ENCODE data around the gene THEMIS.
"Not testable (repeated sequence)": the region's sequence is repeated elsewhere in the genome, so short reads cannot be mapped to it uniquely, and the experiment has no call there.

Gene THEMIS

DNA sequence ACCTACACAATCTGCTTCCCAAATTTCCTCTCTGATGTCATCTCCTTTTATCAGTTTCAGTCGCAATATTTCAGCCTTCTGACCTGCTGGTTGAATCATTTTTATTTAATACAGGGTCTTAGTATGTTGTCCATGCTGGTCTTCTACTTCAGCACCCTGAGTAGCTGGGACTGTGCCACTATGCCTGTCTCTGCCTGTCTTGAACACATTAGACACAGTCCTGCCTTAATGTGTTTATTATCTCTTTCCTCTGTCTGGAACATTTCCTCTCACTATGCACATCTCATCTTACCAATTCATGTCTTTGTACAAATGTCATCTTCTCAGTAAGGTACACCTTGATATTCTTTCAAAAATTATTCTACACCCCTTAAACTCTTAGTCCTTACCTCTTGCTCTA is 106.5 kb downstream of the THEMIS start:
- no peak for DNase-seq (ENCODE audit: low read depth)

- no peak for DNase-seq (ENCODE audit: low read depth)
These were observed 107.5 kb downstream of the THEMIS start for GRCh38 chr6:127793396-127793795.

GRCh38 chr6:127792616-127793015 is 108.2 kb downstream of the THEMIS start:
- no peak for DNase-seq (ENCODE audit: low read depth)

GRCh38 chr6:127791779-127792528 is 108.9 kb downstream of the THEMIS start:
- DNase-seq (ENCODE audit: low read depth) = no peak

DNA sequence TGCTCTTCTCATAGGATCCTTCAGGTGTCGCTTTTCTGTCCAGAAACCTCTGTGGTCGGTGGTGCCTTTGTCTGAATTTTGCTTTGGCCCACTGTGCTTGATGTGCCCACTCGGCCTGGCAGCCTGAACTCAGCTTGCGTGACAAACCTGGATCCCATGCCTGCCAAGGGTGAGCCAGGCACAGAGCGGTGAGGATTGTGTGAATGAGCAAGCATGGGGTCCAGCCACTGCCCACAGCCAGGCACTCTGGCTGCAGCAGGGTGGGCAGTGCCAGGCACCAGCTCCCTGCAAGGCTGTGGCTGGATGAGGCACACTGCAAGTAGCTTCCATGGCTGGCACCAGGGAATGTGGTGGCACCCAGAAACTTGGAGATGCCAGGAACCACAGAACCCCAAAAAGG is 110.3 kb downstream of the THEMIS start:
- no peak for DNase-seq (ENCODE audit: low read depth)

DNA sequence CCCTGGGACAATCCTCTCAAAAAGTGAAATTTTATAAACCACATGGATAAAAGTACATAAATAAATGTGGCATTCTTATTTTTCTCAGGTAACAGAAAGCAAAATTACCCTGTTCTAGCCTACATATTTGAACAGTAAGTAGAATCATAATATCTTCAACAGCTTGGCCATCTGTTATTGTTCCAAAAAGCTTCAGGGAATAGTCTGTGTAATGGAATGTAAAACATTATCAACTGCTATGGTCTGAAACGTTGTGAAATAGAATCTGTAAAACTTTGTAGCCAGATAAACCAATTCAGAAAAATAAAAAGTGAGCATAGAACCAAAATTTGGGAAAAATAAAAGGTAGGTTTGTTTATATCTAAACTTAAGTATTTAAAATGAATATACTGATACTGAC is 114.7 kb downstream of the THEMIS start:
- peak; percentile 4 for DNase-seq (ENCODE audit: low read depth)

- no peak for DNase-seq (ENCODE audit: low read depth)
These were observed 116.4 kb downstream of the THEMIS start for GRCh38 chr6:127784468-127784867.

GRCh38 chr6:127781636-127782272 is 119.1 kb downstream of the THEMIS start:
- not testable (repeated sequence) for DNase-seq (ENCODE audit: low read depth)

DNA sequence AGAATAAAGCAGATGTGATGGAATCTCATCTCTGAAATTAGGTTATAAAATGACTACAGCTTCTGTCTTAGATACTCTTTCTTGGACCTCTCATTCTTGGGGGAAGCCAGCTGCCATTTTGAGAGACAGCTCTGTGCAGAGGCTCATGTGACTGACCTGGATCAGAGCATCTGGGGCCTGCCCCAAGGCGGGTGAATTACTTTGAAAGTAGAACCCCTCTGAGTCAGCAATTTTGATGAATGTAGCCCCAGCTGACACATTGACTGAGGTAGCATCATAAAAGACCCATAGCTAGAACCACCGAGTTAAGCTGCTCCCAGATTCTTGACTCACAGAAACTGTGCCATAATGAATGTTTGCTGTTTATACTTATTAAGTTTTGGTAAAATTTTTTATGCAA is 124.5 kb downstream of the THEMIS start:
- DNase-seq (ENCODE audit: low read depth) = no peak

- no peak for DNase-seq (ENCODE audit: low read depth)
These were observed 125.5 kb downstream of the THEMIS start for GRCh38 chr6:127775371-127775770.

- no peak for DNase-seq (ENCODE audit: low read depth)
These were observed 132.1 kb downstream of the THEMIS start for GRCh38 chr6:127768745-127769144.

- no peak for DNase-seq (ENCODE audit: low read depth)
These were observed 132.6 kb downstream of the THEMIS start for GRCh38 chr6:127768223-127768622.

DNA sequence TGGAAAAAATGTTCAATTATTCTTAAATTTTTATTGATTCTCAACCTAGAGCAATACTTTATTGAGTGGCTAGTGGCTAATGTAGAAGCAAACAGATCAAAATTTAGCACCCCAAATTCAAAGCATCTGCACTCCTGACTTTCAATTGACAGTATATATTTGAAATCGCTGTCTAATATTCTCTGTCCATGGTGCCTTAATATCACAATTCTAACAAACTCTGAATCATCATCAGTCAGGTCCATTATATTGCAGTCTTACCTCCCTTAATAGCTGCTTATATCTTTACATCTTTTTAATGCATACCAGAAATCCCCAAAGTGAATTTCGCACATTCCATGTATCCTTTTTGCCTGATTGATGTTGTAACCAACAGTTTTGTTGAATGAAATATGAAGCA is 134.9 kb downstream of the THEMIS start:
- DNase-seq (ENCODE audit: low read depth) = no peak

DNA sequence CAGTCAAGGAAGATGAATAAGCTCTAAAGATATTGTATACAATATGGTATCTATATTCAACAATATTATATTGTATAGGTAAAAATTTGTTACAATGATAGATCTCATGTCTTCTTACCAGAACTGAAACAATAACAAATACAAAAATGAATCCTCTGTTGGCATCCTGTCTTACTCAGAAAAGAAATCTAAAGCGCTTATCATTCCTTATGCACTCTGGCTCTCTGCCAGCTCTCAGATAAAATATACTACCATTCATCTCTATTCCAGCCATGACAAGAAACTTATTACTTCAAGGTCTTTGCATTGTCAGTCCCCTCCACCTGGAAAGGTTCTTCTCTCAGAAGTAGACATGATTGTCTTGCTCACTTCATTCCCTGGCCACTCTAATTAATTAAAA is 138.6 kb downstream of the THEMIS start:
- no peak for DNase-seq (ENCODE audit: low read depth)

GRCh38 chr6:127761084-127761483 is 139.8 kb downstream of the THEMIS start:
- DNase-seq (ENCODE audit: low read depth) = no peak

- no peak for DNase-seq (ENCODE audit: low read depth)
These were observed 151.8 kb downstream of the THEMIS start for GRCh38 chr6:127749095-127749494.

DNA sequence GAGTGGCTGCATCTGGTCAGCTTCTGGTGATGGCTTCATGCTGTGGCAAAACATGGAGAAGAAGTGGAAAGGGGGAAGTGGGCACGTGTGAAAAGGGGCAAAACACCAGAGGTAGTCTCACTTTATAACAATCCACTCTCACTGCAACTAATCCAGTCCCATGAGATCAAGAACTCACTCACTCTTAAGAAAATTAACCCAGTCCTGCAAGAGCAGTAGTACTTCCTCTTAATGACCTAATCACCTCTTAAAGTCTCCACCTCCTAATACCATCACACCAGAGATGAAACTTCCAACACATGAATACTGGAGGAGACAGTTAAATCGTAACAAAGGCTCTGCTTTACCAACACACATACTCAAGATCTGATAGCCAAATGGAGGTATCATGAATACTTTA is 152.6 kb downstream of the THEMIS start:
- DNase-seq (ENCODE audit: low read depth) = no peak

GRCh38 chr6:127738423-127738822 is 162.4 kb downstream of the THEMIS start:
- DNase-seq (ENCODE audit: low read depth) = no peak

GRCh38 chr6:127737768-127738167 is 163.1 kb downstream of the THEMIS start:
- DNase-seq (ENCODE audit: low read depth) = no peak

DNA sequence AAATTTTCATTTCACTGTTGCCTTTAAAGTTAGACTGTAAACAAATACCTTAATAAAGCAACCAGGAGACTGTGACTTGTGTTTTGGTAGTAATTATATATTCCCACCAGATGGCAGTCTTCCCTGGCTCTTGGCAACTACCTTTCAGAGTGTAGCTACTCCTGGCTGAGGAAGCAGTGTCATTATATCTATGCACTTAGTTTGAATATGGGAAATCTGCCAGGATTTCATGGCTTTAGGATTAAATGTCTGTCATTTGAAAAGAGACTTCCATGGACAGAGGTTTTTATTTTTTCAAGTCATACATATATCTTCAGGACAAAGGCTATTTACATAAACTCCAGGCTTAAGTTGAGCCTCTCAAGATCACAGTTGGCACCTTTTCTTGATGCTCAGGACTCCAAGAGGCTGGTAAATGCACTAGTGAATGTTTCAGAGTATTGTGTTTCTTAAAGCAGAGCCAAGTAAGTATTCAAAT is 163.8 kb downstream of the THEMIS start:
- peak; percentile 57 for DNase-seq (ENCODE audit: low read depth)

GRCh38 chr6:127732927-127733326 is 167.9 kb downstream of the THEMIS start:
- no peak for DNase-seq (ENCODE audit: low read depth)

DNA sequence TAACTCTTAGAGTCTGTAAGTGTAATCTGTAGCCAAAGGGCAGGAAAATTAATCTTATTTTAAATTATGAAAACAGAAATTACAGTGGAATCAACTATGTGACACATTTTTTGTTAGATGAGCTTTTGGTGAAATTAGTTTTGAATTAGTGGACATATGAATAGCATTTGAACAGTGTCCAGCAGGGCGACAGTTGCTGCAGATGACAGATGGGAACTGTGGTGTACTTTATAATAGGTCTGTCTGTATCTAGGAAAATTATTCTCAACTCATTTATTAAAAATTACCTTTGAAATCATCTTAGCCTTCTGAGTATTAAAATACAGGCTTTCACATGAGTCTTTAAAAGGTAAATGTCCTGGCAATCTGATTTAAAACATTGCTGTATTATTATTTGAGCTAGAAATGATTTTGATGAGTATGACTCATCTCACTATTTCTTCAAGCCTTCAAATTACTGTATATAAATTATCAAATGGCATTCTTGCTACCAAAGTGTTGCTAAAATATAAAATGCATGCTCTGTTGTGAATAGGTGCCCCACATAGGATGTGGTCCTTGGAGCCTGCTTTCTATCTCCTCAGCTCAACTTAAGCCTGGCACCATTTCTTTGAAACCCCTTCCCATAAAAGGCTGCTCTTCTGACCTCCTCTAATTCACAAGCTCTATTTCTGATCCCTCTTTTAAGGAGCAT is 173.5 kb downstream of the THEMIS start:
- no peak for DNase-seq (ENCODE audit: low read depth)

GRCh38 chr6:127725821-127726220 is 175.0 kb downstream of the THEMIS start:
- DNase-seq (ENCODE audit: low read depth) = no peak

Measured in fibroblast of the conjunctiva (primary cell).